GM19240 (cell line): Measurements from ENCODE around the gene ELL.

ENCODE experiments used
- DNase-seq: peaks from one replicate; pipeline ENCODE4 v3.0.0; 2011; ENCODE audit warnings: low spot score; ENCODE audit not compliant: insufficient read length

ELL gene

GRCh38 chr19:18506101-18506930 is 15.6 kb downstream of the ELL start:
- DNase-seq = no peak

- no peak for DNase-seq
Measured at GRCh38 chr19:18504886-18505610, 16.8 kb downstream of the ELL start.

- no peak for DNase-seq
Measured at GRCh38 chr19:18503971-18504885, 17.6 kb downstream of the ELL start.

- no peak for DNase-seq
Measured at GRCh38 chr19:18503337-18503970, 18.4 kb downstream of the ELL start.

GRCh38 chr19:18502638-18503294 is 19.1 kb downstream of the ELL start:
- no peak for DNase-seq

- no peak for DNase-seq
Measured at GRCh38 chr19:18502246-18502637, 19.6 kb downstream of the ELL start.

- DNase-seq = no peak
Measured at GRCh38 chr19:18501832-18502231, 20.0 kb downstream of the ELL start.

- no peak for DNase-seq
Measured at GRCh38 chr19:18501351-18501750, 20.5 kb downstream of the ELL start.

- DNase-seq = no peak
Measured at GRCh38 chr19:18500799-18501198, 21.1 kb downstream of the ELL start.

- no peak for DNase-seq
Measured at GRCh38 chr19:18500376-18500775, 21.5 kb downstream of the ELL start.

GRCh38 chr19:18499055-18499775 is 22.7 kb downstream of the ELL start:
- no peak for DNase-seq

GRCh38 chr19:18496980-18497256 is 25.0 kb downstream of the ELL start:
- DNase-seq = no peak

- no peak for DNase-seq
Measured at GRCh38 chr19:18496167-18496979, 25.5 kb downstream of the ELL start.

- no peak for DNase-seq
Measured at GRCh38 chr19:18495204-18495911, 26.5 kb downstream of the ELL start.

- DNase-seq = no peak
Measured at GRCh38 chr19:18494267-18494607, 27.6 kb downstream of the ELL start.

GRCh38 chr19:18493440-18494266 is 28.2 kb downstream of the ELL start:
- DNase-seq = no peak

GRCh38 chr19:18491995-18492953 is 29.6 kb downstream of the ELL start:
- DNase-seq = no peak
